Measurements from ENCODE around the gene USP11.

The USP11 gene

GRCh38 chrX:47202877-47203276 is 29.9 kb upstream of the USP11 start:
- DNase-seq (ENCODE audit: low read depth in 2 of 2), result no peak

DNA sequence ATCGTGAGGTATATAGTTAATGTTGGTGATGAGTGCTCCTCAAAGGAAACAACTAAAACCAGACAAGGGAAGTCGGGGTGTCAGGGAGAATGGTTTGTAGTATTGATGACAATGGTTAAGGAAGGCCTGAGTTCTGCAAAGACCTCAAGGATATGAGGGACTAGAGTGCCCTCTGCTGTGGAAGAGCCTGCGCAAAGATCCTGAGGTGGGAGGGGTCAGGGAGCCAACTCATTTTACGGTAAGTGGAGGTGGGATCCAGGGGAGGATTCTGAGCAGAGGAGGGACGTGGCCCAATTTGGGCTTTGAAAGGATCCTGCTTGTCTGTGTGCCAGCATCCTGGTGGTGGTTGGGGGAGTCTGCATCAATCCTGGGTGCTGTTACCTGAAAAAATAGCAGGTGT is 27.8 kb upstream of the USP11 start:
- DNase-seq (ENCODE audit: low read depth in 2 of 2), result no peak

DNA sequence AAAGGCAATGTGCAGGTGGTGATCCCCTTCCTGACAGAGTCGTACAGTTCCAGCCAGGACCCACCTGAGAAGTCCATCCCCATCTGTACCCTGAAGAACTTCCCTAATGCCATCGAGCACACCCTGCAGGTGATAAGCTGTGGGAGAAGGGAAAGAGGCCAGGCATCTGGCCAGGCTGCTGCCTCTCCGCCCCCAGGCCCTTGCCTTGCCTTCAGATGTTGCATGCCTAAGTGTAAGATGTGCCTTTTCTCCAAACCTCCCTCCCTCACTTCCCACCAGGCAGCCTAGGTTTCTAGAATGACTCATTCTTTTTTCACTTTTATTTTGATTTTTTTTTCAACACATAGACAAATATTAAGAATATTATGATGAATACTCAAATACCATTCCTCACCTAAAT is 26.5 kb upstream of the USP11 start:
- no peak for DNase-seq (ENCODE audit: low read depth in 2 of 2)

DNA sequence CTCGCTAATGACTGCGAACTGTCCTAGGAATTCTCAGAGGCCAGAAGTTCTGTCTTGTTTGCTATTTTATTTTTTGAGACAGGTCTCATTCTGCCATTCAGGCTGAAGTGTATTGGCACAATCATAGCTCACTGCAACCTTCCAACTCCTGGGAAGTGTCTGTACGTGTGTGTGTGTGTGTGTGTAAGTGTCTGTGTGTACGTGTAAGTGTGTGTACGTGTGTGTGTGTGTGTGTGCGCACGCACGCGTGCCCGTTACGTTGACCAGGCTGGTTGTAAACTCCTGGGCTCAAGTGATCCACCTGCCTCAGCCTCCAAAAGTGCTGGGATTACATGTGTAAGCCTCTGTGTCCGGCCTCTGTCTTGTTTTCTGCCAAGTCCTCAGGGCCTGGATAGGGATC is 24.7 kb upstream of the USP11 start:
- DNase-seq (ENCODE audit: low read depth in 2 of 2), result no peak

- DNase-seq (ENCODE audit: low read depth in 2 of 2), result no peak
Measured at GRCh38 chrX:47209508-47210238, 23.1 kb upstream of the USP11 start.

DNA sequence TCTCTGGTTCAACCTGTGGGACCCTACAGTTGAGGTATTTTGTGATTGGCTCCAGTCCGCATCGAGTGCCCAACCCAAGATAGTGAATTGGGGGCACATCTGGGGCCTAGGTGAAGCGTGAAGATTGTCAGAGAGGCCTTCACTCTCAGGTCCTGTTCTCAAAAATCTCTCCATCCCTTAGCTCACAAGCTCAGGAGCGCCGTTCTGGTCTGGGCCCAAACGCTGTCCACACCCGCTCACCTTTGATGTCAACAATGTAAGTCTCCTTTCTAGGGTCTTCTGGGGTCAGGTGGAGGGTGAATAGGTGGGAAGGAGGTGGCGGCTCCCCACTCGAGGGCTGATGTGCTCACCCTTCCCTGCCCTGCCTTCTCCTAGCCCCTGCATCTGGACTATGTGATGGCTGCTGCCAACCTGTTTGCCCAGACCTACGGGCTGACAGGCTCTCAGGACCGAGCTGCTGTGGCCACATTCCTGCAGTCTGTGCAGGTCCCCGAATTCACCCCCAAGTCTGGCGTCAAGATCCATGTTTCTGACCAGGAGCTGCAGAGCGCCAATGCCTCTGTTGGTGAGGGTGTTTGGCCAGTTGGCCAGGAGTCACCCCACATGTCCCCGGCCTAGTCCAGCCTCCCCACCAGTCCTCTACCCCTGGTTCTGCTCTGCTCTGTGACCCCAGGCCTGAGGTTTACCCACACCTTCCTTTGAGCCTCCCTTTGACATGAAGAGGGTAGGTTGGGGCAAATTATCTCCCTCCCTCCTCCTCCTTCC is 22.0 kb upstream of the USP11 start:
- DNase-seq (ENCODE audit: low read depth in 2 of 2), result no peak

GRCh38 chrX:47212381-47213293 is 20.2 kb upstream of the USP11 start:
- no peak for DNase-seq (ENCODE audit: low read depth in 2 of 2)

GRCh38 chrX:47214435-47215077 is 18.3 kb upstream of the USP11 start:
- no peak for DNase-seq (ENCODE audit: low read depth in 2 of 2)

- DNase-seq (ENCODE audit: low read depth in 2 of 2), result no peak
Measured at GRCh38 chrX:47215291-47215900, 17.4 kb upstream of the USP11 start.

- DNase-seq (ENCODE audit: low read depth in 2 of 2), result no peak
Measured at GRCh38 chrX:47216393-47216925, 16.4 kb upstream of the USP11 start.

- DNase-seq (ENCODE audit: low read depth in 2 of 2), result no peak
Measured at GRCh38 chrX:47217121-47217851, 15.5 kb upstream of the USP11 start.

DNA sequence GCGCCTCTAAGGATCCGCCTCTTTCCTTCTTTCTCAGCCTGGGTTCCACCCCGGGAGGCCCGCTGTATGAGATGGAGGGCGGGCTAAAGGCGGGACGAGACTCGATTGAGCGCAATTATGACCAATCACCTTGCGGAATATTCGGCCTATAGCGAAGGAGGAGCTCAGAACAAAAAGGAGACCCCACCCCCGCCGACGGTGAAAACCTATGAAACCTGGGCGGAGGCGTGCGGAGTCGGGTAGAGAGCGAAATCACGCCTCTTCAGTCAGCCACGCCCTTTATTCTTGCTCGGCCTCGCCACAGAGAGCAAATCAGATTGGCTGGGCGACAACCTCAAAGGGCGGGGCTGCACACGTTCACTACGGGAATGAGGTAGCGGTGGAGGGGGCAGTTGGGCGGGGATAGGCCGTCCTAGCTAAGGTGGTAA is 14.9 kb upstream of the USP11 start:
- peak; percentile 97 for DNase-seq (ENCODE audit: low read depth in 2 of 2)

- DNase-seq (ENCODE audit: low read depth in 2 of 2), result peak in 1 of 2 experiments; percentile 53
Measured at GRCh38 chrX:47218280-47218919, 14.4 kb upstream of the USP11 start, which contains the start of gene CDK16. Gene CDK16 (plus strand): TSS chrX:47218681. CDS start chrX:47223558, 4,877 bp downstream.

GRCh38 chrX:47218920-47219815 is 13.6 kb upstream of the USP11 start:
- no peak for DNase-seq (ENCODE audit: low read depth in 2 of 2)

- DNase-seq (ENCODE audit: low read depth in 2 of 2), result no peak
Measured at GRCh38 chrX:47221756-47222155, 11.1 kb upstream of the USP11 start.

GRCh38 chrX:47222751-47223350 is 10.0 kb upstream of the USP11 start:
- DNase-seq (ENCODE audit: low read depth in 2 of 2), result no peak

- no peak for DNase-seq (ENCODE audit: low read depth in 2 of 2)
Measured at GRCh38 chrX:47223476-47224250, 9.1 kb upstream of the USP11 start.

All from fibroblast of skin of left biceps (primary cell).